G401.6 (cell line): ENCODE measurements around the gene ADCY3.

Source experiments
- FAIRE-seq: peaks from 2 replicates; lab custom pipeline; 2012; peaks lifted over from hg19 to GRCh38; lab: Jason Lieb, UNC

ADCY3 gene

DNA sequence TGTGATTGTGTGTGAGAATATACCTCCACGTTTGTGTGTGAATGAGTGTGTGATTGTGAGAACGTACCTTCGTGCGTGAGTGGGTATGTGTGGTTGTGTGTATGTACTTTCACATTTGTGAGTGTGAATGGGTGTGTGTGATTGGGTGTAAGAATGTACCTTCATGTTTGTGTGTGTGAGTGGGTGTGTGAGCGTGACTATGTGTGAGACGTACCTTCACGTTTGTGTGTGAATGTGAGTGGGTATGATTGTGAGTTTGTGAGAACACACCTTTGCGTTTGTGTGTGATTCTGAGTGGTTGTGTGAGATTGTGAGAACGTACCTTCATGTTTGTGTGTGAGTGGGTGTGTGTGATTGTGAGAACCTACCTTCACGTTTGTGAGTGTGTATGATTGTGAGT, 5.8 kb upstream of the ADCY3 start:
- FAIRE-seq = no peak

DNA sequence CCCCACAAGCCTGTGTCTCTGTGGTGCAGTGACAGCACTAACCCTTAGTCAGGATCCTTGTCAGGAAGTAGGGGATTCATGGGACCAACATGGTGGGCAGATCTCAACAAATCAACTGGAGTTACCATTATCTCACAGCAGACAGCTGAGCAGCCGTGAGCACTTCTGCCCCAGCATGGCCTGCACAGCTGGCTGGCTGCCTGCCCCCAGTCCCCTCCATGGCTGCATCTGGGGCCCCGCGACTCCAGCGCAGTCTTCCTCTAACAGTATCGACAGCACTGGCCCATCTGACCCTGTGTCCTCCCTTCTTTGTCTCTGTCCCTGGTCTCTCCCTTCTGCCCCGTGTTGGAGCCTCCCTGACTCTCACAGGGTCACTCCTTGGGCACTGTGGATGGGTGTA, 4.7 kb upstream of the ADCY3 start:
- no peak for FAIRE-seq

DNA sequence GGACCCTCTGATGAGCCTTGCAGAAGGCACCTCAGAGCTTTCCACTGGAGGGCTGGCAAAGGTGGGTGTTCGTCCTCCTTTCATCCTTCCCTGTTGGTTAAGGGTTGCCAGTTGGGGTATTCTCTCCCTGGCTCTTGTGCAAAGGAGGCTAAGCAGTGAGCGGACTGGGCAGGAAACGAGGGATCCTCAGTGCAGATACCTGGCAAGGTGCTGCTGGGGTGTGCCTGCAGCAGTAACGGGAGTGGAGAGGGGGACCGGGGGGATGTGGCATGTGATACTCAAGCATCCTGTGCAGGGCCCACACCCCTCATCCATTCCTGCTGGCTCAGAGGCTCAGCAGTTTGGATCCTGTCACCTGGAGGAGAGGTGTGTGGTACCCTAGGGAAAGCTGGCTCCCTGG, 4.2 kb upstream of the ADCY3 start:
- no peak for FAIRE-seq

DNA sequence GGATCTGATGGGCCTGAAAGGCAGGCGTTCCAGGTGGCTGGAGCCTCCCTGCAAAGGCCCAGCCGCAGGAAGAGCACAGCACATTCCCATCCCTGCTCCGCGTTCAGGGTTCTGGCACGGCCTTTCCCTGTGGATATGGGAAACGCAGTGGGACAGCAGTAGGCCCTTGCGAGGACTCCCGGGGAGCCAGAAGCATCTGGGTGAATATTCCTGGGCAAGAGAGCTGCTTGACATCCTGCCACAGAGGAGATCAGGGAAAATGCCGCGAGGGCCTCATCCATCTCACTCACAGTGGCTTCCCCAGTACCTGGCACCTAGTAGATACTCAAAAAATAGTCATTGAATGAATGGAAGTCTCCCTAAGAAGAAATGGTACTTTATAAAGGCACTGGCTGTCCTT, 3.1 kb upstream of the ADCY3 start:
- no peak for FAIRE-seq

DNA sequence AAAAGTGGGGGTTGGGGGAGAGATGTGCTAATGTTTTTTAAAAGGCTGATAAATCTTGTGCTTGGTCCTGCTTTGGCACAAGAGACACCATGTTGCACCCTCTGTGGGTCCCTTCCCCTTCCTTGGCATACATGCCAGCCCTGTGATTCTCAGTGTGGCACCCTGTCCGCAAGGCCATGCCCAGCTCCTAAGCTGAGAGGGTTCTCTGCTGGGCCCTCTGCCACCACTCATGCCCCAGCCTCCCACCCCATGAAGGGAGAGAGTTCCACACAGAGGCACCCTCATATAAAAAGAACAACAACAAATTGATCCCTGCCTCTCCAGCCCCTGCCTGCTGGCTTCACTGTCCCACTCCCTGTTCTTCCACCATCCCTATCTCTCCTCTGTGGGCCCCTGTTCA, 2.5 kb upstream of the ADCY3 start:
- FAIRE-seq = no peak

DNA sequence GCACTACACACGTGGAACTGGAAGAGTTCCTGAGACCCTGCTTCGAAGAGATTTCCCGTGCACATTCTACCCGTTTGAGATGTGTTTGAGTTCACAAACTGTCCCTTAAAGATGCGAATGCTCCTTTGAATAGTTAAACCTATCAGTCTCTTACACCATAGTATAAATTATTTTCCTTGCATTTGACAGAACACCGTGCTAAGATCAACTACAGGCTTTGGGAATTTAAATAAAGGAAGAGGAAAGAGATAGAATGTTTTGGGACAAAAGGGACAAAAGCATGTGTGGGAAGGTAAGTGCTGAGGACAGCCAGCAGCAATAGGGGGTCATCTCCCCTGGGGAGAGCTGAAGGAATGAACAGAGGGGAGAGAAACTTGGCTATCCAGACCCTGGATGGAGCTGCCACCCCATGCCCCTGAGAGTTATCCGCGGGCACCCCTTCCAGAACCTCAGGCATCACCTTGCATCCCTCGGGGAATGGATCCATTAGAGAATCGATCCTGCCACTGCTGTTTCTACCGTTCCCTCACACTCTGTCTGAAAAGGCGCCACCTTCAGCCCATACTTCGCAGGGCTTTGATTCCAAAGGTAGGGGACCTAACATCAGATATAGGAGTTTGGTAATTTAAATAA, 888 bp upstream of the ADCY3 start:
- FAIRE-seq = peak; percentile 72

DNA sequence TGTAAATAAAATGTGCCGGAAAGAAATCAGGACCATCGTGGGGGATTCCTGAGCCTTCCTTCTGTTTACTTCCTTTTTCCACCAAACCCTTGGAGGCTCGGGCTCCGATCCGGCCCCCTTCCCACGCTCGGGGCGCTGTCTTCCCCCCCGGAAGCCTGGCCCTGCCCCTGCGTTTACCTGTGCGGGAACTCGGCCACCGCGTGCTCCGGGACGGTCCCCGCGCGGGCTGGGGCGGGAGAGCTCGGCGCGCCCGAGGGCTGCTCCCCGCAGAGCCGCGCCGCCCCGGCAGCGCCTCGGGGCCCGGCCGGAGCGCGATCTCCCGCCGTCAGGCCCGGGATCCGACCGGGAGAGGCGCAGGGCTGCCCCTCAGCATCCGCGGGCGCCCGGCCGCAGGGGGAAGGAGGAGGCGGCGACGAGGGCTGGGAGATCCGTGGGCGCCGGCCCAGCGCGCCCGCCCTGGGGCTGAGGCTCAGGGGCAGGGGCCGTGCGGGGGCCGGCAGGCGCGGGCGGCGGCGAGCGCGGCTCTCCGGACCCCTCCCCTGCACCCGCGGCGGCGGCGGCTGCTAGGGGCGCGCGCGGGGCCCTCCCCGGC, 435 bp downstream of the ADCY3 start:
- no peak for FAIRE-seq

DNA sequence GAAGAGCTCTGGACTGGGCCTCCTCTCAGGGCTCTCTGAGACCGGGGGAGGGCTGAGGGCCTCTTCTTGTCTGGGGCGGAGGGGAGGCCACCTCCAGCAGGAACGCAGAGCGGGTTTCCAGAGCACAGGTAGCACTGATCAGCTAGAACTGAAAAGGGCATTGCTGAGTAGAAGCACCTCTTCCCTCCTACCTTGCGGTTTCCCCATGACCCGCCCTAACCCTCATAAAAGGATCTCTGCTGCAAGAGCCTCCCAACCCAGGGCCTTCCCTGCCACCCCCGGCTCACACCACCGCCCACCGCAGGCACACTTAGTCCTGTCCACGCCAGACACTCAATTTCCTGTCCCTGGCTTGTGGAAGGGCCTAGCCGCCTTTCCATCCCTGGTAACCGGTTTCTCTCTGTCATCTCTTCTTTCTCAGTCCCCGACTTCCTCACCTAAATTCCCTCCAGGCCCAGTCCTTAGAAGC, 966 bp downstream of the ADCY3 start:
- no peak for FAIRE-seq

DNA sequence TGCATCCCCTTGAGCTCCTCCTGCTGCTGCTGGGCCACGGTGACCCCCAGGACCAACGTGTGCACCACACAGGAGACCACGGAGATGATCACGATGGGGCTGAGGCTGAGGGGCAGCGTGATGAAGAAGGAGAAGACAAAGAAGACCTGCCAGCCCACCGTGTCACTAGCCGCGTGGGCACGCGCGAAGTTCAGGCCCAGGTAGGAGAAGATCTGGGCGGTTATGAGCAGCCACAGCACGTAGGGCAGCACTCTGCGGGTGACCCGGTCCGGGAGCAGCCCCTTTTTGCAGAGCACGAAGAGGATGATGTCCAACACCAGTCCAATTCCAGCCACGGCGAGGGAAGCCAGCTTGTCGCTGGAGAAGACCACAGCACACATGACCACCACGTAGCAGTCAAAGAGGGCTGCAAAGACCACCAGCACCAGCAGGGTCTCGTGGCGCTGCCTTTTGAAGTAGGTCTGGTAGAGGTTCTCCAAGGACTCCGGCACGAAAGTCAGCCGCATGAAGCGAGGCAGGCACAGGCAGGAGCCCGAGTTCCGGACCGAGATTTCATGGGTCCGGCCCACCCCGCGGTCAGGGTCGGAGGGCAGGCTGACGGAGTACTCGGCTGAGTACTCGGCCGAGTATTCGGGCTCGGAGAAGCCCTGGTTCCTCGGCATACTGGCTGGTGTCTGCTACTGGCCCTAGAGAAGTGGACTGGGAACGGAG, 1.6 kb downstream of the ADCY3 start:
- FAIRE-seq = no peak

DNA sequence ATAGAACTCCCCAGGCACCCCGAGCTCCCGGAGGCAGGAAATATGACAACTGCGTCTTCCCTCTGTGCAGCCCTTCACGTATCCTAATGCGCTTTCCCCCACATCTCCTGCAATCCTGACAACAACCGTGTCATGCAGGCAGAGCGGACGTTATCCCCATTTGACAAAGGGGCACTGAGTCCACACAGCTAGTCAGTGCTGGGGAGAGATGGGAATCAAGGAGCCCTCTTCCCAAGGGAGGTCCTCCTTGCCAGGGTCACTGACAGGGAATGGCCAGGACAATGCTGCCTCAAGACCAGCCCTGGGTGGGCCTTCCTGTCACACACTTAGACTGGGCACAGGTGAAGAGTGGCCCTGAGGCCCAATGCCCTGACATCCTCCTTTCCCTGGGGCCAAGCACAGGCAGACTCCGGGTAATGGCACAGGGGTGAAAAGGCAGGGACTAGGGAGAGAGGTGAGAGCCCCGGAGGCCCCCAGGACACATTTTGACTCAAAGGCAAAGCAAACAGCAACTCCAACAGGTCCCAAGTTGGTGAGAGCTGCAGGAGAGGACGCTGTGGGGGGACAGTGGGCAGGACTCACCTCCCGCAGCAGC, 2.2 kb downstream of the ADCY3 start:
- no peak for FAIRE-seq

DNA sequence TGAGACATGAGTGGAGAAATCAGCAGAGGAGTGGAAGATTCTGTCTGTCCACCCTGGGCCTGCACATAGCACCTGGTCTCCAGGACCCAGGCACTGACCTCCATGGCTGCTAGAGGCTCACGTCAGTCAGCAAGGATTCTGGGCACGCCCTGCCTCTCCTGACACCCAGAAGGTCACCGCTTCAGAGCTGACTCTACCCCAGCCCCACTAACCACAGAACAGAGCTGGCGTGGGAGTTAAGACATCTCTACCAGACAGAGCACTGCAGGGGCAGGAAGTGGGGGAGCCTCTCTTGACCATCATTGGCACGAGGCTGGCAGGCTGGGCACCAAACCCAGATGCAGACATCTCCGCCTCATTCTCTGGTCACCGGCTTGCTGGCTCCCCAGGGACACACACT, 3.0 kb downstream of the ADCY3 start:
- no peak for FAIRE-seq

DNA sequence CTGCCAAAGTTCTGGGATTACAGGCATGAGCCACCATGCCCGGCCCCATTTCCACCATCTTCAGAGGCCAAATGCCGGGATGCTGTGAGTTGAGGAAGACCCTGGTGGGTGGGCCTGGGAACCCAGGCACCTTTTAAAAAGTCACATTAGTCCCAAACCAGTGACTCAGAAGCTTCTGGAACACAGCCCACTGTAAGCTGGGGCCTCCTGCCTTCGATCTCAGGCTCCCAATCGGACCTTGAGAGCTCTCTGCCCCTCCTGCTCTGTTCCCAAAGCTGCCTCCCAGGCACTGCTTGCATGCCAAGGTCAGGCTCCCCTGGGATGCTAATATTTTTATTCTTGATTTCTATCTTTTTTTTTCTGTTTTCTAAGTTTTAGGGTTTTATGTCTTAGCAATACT, 4.2 kb downstream of the ADCY3 start:
- FAIRE-seq = no peak

DNA sequence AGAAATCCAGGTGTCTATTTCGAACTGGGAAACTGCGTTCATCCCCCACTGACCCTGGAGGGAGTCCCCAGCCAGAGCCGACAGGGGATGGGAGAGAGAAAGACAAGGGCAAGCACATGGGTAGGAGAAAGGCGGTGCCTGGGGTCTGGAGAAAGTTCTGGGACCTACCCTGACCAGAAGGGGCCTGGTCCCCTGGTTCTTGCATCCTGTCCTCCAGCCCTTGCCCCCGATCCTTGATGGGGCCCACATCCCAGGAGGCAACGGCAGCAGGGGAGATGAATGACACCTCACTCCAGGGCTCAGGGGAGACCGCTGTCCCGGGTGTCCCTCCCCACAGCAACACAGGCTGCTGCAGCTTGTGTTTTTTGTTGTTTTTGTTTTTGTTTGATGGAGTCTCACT, 4.9 kb downstream of the ADCY3 start:
- no peak for FAIRE-seq

DNA sequence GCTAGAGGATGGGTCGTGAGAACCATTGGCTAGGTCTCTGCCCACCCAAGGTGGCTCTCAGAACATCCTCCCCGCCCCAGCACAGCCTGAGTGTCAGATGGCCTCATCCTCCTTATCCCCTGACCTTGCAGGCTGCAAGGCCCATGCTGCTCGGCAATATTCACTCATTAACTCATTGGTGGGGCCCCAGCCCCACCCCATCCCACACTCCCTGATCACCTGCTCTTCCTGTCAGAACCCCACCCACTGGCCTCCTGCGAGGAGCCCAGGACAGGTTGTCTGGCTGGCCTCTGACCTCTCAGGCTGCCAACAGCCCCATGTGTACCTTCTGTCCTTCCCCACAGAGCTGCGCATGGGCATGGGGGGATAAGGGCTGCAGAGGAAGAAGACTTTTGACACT, 5.3 kb downstream of the ADCY3 start:
- no peak for FAIRE-seq

DNA sequence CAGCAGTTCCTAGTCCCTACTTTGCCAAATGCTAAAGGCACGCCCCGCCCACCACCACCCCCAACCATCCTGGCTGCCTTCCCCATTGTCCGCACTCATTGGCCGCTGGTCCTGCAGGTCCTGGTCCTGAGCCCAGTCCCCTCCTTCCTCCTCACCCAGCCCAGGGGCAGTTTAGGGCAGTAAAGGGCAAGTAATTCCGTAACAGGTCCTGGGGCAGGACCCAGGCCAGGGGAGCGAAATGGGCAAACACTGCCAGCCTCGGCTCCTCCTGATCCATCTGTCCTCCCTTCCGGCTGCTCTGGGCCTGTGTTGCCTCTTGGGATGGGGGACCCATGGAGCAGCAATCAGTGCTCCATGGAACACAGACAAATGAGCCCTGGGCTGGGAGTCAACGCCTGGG, 6.1 kb downstream of the ADCY3 start:
- no peak for FAIRE-seq

DNA sequence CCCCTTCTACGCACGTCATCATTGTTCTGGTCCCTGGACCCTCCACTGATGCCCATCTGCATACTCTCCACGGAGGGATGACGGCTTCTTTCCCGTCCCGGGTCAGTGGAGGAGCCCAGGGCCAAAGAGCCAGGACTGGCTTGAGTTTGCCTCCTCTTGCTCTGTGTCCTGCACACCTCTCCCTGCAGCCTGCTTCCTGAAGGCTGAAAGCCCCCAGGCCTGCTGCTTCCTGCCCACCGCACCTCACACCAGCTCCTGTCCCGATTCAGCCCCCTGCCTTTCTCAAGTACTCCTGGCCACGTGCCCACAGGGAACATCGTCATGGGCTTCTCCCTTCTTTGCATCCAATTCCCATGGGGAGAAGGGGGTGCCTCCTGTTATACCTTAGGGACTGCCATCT, 7.1 kb downstream of the ADCY3 start:
- no peak for FAIRE-seq

DNA sequence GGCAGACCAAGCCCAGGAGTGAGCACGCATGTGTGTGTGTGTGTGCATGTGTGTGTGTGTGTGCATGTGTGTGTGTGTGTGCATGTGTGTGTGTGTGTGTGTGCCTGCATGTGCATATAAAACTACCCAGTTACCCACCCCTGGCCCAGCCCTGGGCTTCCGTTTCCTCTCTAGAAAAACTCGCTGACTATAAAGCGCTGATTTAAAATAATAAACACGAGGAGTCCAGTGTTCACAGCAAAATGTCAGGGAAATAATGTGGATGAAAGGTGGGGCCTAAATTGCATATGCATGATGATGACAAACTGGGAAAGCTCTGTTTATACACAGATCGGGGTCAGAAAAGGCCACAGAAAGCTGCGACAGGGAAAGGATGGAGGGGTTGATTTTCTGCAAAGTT, 7.5 kb downstream of the ADCY3 start:
- no peak for FAIRE-seq

DNA sequence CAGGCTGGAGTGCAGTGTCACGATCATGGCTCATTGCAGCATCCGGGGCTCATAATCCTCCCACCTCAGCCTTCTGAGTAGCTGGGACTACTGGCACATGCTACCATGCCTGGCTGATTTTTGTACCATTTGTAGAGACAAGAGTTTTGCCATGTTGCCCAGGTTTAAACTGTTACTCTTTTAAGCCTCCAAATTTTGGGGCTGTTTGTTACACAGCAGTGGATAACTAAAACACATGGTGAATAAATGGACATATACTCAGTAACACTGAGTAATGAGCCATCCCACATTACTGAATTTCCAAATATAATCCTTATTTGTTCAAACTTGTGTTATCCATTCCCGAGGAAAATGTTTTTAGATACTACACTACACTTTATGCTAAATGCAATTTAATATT, 9.8 kb downstream of the ADCY3 start:
- no peak for FAIRE-seq

DNA sequence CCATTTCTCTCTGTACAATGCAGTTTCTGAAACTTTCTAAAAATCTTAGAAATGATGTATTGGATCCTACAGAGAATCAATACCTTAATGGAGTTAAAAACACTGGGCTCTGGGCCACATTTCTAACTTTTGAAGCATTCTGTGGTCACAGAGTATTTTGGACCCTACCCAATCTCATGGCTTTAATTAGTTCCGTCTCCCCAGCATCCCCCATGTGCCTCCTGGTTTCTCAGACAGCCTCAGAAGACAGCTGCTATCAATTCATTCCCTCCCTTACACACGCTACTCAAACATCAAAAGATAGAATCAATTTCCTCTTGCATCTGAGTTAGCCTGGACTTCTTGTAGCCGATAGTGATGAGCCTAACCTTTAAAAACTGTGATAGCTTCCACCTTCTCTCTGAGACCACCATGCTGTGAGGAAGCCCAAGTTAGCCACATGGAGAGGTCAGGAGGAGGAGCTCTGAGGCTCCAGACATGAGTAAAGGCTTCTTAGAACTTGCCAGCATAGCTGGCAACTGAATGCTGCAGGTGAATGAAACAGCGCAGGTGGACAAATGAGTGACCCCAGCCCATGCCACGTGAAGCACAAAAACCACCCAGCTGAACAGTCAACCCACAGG, 10.4 kb downstream of the ADCY3 start:
- no peak for FAIRE-seq

DNA sequence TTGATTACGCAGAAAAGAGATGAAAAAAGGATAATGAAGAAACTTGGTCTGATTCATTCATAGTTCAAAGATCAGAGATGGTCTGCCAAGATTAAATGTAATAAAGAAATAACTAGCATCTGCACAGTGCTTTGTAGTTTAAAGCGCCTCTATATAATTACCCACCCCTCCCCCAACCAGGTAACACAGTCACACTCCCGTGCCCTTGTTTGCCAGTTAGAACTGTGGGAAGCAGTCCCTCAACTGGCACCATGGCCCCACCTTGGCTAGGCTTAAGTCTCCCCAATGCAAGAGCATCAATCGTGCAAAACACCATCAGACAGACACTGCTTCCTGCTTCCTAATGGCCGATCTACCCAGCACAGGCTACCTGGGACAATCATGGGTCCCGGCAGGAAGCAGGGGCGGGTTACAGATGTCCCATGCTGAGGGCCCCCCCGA, 11.6 kb downstream of the ADCY3 start:
- no peak for FAIRE-seq

DNA sequence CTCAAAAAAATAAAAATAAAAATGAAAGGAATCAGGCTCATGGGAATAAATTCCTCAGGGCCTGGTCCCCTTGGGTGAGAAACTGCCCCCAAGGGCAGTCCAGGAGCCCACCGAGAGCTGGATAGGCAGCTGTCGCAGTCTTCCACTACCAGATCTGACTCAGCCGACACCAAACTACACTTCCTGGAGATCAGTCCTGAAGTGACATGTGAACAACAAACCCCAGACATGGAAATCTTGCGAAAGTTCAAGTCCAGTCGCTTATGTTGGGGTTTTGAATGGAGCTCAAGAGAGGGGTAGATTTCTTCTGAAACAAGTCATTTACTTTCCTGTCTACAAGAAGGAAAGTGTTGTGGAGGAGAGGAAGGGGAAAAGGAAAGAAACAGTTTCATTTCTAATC, 12.9 kb downstream of the ADCY3 start:
- FAIRE-seq = no peak

DNA sequence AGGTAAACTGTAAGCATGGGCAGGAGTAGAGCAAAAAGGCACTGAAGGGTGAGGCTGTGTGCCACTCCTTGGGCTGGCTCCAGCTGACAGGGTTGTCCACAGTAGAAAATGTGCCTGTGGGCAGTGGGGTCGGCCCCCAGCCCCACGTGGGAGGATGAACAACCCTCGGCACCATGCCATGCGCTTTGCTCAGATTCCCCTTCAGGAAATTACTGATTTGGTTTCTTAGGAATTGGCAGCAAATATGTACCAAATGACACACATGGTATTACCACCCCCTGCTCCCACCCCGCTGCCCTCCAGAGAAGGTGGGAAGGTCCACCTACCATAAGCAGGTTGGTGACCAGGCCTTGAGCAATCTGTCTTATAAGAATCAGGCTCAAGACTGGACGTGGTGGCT, 13.6 kb downstream of the ADCY3 start:
- no peak for FAIRE-seq
